Stimulated activated CD4-positive, alpha-beta T cell treated with anti-CD3 and anti-CD28 coated beads, Interleukin-2, amount 100 ng/mL, for 4 hours (primary cell): Measurements from ENCODE around the gene PARD6G.
"Not testable (repeated sequence)": the region's sequence is repeated elsewhere in the genome, so short reads cannot be mapped to it uniquely, and the experiment has no call there.

Source experiments
- DNase-seq: peaks from one replicate; pipeline ENCODE4 v3.0.0-alpha.2; 2020; ENCODE audit warnings: low read depth

PARD6G gene

DNA sequence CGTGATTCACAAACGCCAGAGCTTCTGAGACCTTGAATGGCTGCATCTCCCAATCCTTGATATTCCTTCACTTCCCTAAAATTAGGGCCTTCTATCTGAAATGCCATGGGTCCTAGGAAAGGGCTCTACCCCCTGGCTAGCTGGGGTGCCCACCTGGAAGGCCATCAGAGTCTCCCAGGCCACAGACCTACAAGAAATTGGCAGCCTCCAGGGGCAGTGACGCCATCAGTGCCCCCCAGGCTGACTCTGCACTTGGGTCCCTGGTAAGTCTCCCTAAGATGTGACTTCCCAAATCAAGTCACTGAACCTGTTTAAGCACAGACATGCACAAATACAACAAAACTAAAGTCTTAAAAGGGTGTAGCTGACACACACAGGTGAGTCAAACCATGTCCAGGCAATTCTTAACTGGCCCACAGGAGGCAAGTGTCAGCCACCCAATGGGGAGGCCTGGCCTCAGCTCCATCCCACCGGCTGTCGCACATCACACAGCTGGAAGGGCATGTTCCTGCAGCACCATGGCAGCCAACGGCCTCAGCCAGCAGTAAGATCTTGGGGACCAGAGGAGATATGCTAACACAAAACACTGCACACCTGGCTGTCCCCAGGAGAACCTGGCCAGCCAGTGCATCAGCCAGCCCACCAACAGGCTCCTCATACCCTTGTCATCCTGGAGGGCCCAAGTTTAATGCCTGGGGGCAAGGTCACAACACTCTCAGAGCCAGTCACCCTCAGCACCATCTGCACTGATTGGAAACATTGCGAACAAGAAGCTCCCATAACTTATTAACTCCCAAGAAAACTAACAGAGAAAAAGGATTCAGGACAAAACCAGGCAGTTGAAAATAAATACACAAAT, 5.2 kb downstream of the PARD6G start:
- DNase-seq, result no peak

- DNase-seq, result no peak
These were observed 7.5 kb downstream of the PARD6G start for GRCh38 chr18:80239830-80240229.

- no peak for DNase-seq
These were observed 8.6 kb downstream of the PARD6G start for GRCh38 chr18:80238651-80239260.

DNA sequence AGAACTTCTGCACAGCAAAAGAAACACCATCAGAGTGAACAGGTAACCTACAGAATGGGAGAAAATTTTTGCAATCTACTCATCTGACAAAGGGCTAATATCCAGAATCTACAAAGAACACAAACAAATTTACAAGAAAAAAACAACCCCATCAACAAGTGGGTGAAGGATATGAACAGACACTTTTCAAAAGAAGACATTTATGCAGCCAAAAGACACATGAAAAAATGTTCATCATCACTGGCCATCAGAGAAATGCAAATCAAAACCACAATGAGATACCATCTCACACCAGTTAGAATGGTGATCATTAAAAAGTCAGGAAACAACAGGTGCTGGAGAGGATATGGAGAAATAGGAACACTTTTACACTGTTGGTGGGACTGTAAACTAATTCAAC, 9.8 kb downstream of the PARD6G start:
- not testable (repeated sequence) for DNase-seq

- no peak for DNase-seq
These were observed 12.9 kb downstream of the PARD6G start for GRCh38 chr18:80234398-80234797.

GRCh38 chr18:80233899-80234298, 13.4 kb downstream of the PARD6G start:
- DNase-seq, result no peak

DNA sequence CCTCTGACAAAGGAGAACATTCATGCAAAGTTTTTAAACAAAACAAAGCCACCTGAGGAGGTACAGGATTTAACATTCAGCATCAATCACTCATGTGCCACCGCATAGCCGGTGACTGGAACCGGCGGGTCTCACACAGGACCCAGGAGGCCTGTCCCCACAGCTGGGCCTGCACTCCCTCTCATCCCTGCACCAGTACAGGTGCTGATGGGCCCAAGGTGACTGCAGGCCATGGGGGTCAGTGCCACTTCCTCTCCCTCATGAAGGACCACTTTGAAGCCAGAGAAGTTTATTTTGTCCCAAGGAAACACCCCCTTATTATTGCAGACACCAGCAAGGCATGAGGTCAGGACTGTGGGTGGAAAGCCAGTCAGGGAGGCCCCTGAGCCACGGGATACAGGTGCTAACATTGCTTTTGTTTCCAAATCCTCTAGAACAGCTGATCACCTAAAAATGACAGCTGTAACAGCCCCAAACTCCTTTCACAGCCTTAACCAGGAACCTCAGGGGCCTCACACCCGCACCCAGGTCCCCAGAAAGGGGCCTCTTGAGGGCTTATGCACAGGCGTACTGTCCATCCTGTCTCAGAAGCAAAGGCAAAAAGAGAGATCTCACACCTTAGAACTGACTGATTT, 14.0 kb downstream of the PARD6G start:
- no peak for DNase-seq

- DNase-seq, result no peak
These were observed 14.6 kb downstream of the PARD6G start for GRCh38 chr18:80232710-80233109.

DNA sequence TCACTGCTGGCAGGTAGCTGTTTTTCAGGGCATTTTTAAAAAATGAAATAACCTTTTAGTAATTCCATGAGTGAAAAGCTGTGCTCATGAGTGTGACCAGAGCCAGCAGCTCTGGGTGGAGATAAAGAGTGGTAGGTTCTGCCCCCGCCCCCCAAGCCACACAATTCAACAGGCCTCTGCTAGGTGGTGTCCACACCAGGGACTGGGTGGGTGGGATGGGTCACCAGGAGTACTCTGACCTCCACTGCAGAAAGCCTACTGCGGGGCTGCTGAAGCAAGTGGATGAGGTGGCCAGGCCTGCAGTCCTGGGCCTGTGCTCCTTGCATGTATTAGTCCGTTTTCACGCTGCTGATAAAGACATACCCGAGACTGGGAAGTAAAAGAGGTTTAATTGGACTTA, 15.3 kb downstream of the PARD6G start:
- no peak for DNase-seq

GRCh38 chr18:80231616-80232015, 15.7 kb downstream of the PARD6G start:
- no peak for DNase-seq

GRCh38 chr18:80231151-80231550, 16.2 kb downstream of the PARD6G start:
- no peak for DNase-seq

- no peak for DNase-seq
These were observed 17.3 kb downstream of the PARD6G start for GRCh38 chr18:80229766-80230745.

DNA sequence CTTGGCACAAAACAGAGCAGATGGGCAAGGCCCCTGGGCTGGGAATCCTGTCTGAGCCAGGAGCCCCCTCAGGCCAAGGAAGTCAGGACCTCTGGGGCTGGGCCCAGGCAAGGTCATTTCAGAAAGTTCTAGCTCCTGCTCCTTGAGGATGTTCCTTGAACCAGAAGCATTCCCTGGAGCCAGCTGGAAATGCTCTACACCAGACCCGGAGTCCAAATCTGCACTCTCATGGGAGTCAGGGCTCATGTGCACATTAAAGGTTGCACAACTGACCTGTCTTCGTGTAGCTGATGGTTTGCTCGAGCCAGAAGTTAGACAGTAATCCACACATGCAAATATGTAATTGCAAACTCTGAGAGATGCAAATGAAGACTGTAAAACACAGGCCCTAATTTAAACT, 18.0 kb downstream of the PARD6G start:
- DNase-seq, result no peak

GRCh38 chr18:80228051-80228848, 19.1 kb downstream of the PARD6G start:
- no peak for DNase-seq

DNA sequence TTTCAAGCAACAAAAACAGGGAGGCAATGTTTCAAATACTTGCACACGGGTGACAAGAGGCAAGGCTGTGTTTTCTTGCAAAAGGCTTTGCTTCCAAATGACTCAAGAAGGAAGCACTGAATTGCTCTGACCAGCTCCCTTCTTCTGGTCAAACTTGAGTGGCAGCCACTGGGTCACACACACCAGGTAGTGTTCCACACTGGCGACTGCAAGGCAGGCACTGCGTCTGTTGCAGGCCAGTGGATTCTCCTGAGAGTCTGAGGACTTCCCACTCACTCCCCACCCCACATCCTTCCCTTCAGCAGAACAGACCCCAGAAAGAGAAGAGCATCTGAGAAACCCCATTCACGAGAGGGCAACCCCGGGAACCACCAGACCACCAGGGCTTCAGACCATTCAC, 19.8 kb downstream of the PARD6G start:
- no peak for DNase-seq

GRCh38 chr18:80225685-80226084, 21.6 kb downstream of the PARD6G start:
- no peak for DNase-seq

DNA sequence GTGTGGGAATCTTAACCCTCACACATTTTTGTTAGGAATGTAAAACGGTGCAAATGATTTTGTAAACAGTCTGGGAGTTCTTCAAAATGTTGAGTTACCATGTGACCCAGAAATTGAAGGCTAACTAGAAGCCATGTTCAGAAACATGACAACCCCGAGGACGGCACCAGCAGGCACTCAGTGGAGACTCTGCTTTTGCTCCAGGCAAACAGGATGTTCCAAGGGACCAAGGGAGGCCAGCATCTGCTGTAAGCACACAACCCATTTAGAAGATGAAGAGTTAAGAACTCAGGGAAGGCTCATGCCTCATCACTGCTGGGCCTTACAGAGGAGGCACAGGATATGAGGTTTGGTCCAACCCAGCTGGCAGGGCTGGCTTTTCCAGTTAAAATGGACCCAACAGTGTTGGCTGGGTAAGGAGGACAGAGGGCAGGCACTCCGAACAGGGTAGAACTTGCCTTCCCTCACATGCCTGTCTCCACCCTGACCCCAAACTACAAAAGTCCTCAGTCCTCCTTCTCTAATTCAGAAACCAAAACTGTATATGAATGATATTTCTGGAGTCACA, 23.6 kb downstream of the PARD6G start:
- no peak for DNase-seq

GRCh38 chr18:80219488-80219887, 27.8 kb downstream of the PARD6G start:
- not testable (repeated sequence) for DNase-seq

GRCh38 chr18:80218341-80219227, 28.7 kb downstream of the PARD6G start:
- DNase-seq, result no peak

DNA sequence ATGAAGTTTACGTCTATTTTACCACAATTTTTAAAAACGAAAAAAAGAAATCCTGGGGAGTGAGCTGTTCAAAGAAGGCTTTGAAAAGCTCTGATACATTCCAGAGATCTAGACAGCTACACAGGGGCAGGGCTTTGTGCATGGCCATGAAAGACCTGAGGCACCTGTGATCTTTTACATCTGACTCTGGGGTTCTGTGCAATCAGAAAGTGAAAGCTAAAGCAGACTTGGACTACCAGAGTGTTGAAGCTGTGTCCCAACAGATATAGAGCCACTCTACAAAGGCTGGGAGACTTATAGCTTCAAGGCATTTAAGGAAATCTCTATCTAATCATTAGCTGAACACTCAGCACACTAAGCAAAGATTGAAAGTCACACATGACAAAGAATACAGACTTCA, 34.1 kb downstream of the PARD6G start:
- no peak for DNase-seq
